GM12892 (cell line): ENCODE results near the gene CDH13.

Experiments used
- DNase-seq: peaks from one replicate; pipeline ENCODE4 v3.0.0; 2011; ENCODE audit not compliant: insufficient read length
- FAIRE-seq: peaks from 2 replicates; lab custom pipeline; 2011; peaks lifted over from hg19 to GRCh38; lab: Jason Lieb, UNC
- POLR2A ChIP-seq: IDR thresholded peaks from 2 replicates; pipeline ENCODE4 v1.6.1; 2011; ENCODE audit warnings: low read depth, low read length, control low read depth
- POLR2AphosphoS5 ChIP-seq: IDR thresholded peaks from 2 replicates; pipeline ENCODE4 v1.6.1; 2011; ENCODE audit warnings: low read depth, low read length, control low read depth
- TAF1 ChIP-seq: IDR thresholded peaks from 2 replicates; pipeline ENCODE4 v1.6.1; 2011; ENCODE audit warnings: low read depth, mild to moderate bottlenecking, control low read depth, low read length, borderline replicate concordance

CDH13 gene

DNA sequence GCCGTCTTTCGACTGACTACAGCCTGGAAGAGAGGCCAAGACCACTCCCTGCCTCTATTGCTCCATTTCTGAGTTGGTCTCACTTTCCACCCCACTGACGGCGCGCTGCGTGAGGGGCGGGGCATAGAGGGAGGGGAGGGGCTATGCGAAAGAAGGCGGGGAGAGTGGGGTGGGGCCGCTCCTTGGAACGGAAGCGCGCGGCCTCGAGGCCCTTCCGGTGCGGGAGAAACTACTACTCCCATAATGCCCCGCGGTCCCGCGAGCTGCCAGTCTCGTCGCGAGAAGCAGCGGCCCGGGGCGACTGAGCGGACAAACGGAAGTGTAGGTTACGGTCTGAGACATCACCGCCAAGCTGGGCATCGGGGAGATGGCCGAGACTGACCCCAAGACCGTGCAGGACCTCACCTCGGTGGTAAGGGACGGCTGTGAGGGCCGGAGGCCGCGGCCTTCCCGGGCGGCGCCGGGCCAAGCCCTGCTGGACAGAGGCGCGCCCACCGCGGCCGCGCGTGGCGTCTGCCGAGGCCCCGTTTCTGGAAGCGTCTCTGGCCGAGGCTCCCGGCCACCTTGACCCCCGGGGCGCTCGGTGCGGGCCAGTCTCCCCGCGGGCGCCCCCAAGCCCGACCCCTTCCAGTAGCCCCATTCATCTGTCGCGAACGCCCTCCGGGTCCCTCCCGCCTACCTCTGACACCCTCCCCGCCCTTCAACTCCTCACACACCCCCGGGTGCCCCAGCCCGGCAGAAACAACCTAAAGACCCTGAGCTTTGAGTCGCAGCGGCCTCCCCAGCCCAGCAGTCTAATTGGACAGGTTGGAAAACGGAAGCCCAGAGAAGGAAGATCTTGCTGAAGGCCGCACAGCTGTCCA is 1181.2 kb downstream of the CDH13 start, which contains the start of gene HSBP1:
Gene HSBP1, plus strand, starts transcription at position 269 of the 863 bp plus-strand sequence. Its CDS starts 99 bp downstream, at position 368.
- peak; percentile 93 for DNase-seq
- FAIRE-seq, result peak; percentile 82
- peak; percentile 83 for TF ChIP-seq POLR2A
- peak; percentile 67; the same call in 1 of the 2 replicates for TF ChIP-seq POLR2AphosphoS5
- no peak for TF ChIP-seq TAF1

DNA sequence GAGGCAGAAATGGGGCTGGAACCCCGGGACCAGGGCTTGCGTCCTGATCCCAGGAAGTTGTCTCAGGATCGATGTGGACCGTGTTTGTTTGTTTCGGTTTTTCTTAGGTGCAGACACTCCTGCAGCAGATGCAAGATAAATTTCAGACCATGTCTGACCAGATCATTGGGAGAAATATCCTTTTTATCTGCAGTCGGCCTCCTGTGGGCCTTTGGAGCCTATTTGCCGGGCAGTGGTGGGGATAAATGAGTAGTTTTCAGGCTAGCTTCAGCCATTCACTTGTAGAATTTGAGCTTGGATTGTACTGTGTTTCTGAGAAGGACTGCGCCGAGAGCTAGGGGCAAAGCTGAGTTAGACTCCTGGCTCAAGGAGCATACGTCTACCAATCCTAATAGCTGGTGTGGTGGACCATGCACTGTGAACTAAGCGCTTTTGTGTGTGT is 1181.8 kb downstream of the CDH13 start:
- no peak for DNase-seq
- no peak for FAIRE-seq

DNA sequence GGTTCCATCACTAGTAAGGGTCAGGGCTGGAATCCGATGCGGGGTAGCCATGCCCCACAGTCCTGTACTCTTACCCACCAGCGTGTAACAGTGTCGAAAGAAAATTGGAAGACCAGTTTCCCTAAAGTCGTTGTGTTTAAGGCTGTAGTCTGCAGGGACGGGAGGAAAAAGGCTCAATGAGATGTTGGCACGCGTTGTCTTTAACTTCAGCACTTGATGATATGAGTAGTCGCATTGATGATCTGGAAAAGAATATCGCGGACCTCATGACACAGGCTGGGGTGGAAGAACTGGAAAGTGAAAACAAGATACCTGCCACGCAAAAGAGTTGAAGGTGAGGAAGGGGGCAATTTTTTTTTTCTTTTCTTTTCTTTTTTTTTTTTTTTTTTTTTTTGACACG is 1182.3 kb downstream of the CDH13 start:
- TF ChIP-seq POLR2AphosphoS5 (no peak), POLR2A (no peak), TAF1 (no peak)
- FAIRE-seq, result no peak
- DNase-seq, result no peak

More for the DNA sequence above, 1181.8 kb downstream of the CDH13 start:
- no peak for TF ChIP-seq TAF1
- no peak for TF ChIP-seq POLR2AphosphoS5
- no peak for TF ChIP-seq POLR2A

DNA sequence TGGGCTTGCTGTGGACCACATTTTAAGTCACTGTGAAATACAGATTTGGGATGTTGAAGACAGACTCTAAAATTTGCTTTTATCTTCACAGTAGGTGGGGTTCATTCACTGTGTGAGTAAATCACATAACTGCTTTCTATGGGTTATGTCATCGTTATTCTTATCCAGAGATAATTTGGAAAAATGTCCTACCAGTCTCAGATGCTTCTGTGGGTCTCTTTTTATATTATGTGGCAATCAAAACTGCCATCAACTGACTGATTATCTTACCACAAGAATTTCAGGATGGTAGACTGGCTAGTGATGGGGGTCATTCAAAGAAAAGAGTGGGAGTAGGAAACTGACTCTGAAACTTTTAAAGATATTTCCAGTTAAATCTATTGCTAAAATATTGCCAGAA is 1184.1 kb downstream of the CDH13 start:
- no peak for DNase-seq
- TF ChIP-seq POLR2AphosphoS5 (no peak), POLR2A (no peak), TAF1 (no peak)
- FAIRE-seq, result no peak

DNA sequence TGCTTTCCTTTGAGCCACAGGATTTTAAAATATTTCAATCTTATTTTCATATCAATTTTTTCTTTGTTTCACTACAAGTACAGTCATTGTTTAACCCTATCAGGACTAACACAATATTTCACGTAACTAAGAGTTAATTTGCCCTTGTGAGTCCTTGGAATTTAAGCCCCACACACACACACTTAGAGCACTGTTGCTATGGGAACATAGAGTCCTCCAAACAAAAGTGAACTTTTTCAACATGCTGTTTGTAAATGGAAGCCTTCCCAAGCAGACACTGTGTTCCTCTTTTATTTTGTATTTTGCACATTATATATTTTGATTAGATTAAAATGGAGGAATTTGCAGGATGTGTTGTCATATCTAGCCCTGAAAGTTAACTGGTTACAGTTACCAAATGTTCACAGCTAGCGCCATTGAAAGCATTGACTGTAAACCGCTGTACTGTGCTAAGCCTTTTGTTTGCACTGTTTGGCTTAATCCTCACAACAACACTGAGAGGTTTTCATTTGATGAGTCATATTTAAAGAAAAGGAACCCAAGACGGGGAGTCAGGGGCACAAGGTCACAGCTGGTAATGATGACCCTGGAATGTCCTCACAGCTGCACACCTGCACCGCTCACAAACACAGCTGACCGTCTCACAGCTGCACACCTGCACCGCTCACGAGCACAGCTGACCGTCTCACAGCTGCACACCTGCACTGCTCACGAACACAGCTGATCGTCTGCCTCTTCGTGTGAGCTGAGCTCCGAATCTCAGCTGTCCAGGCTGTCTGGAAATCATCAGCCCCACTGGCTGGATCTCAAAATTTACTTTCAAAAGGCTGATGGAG is 1187.3 kb downstream of the CDH13 start:
- TF ChIP-seq TAF1, result no peak
- TF ChIP-seq POLR2AphosphoS5, result peak; percentile 45; the same call in 1 of the 2 replicates
- TF ChIP-seq POLR2A, result no peak
- FAIRE-seq, result no peak
- DNase-seq, result no peak

DNA sequence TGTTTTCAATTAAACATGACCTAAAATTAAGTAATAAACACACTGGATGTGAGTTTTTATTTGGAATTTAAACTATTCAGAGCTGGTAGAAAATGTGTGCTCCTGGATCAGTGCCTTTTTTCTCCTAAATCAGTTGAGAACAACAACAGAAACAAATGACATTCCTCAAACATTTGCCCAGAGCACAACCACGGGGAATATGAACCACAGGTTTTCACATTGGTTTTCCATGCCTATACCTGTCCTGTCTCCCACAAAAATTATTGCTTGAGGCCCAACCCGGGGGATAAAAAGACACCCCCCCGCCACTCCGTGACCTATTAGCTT is 1187.9 kb downstream of the CDH13 start:
- DNase-seq, result no peak
- FAIRE-seq, result no peak
- TF ChIP-seq POLR2A (no peak), TAF1 (no peak), POLR2AphosphoS5 (no peak)

DNA sequence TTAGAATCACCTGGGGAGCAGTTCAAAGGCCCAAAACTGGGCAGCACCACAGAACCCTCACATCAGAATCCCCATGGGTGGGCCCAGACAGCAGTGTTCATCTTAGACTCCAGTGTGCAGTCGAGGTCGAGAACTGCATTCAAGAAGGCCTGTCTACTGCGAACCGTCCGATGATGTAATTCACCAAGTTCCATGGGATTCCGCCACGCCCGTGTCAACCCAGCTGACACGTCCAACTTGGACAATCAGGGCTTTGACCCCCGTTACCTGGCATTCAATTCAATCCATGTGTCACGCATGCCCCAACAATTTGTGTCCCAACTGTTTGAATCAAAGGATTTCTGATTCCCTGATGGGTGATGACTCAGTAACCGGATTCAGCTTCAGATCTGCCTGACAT is 1190.3 kb downstream of the CDH13 start:
- FAIRE-seq, result no peak
- TF ChIP-seq POLR2A (no peak), POLR2AphosphoS5 (no peak), TAF1 (no peak)
- no peak for DNase-seq

DNA sequence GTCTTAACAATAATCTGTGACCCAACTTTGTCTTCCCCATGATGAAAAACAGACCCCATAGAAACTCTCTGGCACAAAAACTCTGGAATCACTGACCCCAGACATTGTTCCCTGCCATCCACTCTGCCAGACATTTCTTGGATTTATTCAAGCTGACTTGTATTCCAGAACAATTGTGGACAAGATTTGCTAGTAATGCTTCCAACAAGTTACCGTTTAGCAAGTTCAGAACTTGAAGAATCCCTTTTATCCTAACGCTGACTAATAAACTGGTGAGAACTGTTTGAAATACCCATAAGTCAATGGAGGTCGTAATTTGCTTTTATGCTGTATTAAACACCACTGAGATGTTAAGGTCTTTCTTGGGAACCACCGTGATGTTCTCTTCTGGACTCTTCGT is 1191.5 kb downstream of the CDH13 start:
- FAIRE-seq, result no peak
- no peak for DNase-seq
- no peak for TF ChIP-seq POLR2A
- TF ChIP-seq POLR2AphosphoS5, result no peak
- TF ChIP-seq TAF1, result no peak

DNA sequence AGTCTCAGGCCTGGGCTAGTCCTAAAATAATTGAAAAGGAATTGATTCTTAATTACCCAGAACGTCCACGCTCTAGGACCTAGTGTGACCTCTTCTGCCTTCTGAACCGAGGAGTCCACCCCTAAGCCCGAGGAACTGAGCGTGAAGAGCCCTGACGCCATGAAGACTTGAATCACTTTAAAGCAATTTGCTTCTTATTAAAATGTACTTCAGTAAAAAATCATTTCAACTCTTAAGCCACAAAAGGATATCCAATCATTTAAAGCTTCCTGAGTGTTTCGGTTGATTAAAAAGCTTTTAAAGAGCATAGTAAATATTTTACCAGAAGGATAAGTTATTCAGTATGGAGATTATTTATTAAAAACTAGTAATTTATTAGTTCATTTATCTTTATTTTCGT is 1192.6 kb downstream of the CDH13 start:
- TF ChIP-seq POLR2AphosphoS5, result no peak
- TF ChIP-seq TAF1, result no peak
- no peak for TF ChIP-seq POLR2A
- FAIRE-seq, result no peak
- no peak for DNase-seq

DNA sequence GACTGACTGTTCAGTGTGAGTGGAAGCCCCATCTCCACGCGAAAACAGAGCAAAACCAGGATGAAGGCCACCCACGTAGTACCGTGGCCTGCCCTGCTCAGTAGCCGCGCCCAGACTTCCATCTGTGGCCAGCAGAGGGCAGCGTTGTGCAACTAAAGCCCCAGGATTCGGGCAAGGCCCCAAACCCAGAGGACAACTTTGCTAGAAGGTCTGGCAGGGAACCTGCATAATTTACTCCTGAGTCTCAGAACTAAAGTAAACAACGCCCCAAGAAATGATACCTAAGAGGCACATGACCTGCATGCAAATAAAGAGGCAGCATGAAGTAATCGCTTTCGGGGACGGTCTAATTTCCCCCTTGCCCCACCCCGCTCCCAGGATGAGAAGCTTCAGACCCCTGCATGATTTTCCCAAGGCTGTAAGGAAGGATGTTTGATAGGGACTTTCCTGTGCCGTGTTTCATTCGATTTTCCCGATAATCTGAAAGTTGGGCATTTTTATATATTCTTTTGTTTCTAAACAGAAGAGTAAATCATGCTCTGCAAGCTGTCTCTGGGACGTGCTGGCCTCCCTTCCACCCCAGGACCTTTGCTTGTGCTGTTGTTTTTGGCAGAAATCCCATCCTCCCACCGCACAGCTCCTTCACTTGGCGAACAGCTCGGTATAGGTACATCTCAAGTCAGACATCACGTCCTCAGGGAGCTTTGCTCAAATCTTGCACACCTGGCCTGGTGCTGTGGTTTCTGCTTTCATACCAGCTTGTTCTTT is 1199.6 kb downstream of the CDH13 start:
- TF ChIP-seq POLR2AphosphoS5 (no peak), TAF1 (no peak), POLR2A (no peak)
- FAIRE-seq (peak; percentile 92), DNase-seq (peak; percentile 73)

DNA sequence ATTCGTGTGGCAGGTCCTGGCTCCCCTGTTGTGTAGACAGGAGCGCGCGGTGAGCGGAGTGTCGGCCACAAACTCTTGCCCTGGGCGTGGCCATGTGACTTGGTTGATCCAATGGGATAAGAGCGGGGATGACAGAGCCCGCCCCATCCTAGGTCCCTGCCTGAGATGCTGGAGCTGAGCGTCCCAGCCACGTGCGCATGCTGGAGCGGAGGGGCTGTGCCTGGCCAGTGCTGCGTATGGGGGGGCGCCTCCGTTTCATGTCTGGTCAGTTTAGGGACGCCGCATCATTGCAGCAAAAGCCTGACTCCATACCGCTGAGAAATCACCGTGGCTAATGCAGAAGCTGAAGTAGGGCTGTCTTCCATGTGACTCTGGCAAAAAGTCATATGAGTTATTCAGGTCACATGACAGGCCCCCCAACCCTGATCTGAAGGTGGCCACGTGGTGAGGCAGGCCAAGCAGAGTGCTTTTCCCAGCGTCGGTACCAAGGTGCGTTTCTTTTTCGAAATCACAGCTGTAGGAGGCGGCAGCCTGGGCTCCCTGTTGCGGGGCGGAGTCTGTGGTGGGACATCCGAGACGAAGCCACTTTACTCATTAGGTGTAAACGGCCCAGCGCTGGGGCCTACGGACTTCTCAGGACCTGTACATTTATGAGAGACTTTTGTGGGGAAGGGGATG is 1203.5 kb downstream of the CDH13 start:
- no peak for TF ChIP-seq POLR2A
- no peak for TF ChIP-seq TAF1
- no peak for TF ChIP-seq POLR2AphosphoS5
- DNase-seq (no peak), FAIRE-seq (no peak)
